SK-N-MC (cell line): ENCODE measurements around the gene SEC63.

Experiments
- EZH2 ChIP-seq: fragments of 200-600 bp; sonication (generic); IDR thresholded peaks from one replicate; pipeline ENCODE4 v1.6.1; 2017; ENCODE audit warnings: antibody characterized with exemption
- FOXP2 ChIP-seq: optimal IDR thresholded peaks from 2 replicates; pipeline ENCODE3; 2011; ENCODE audit warnings: mild to moderate bottlenecking, moderate library complexity; ENCODE audit not compliant: insufficient read depth; ENCODE audit errors: extremely low read length, control extremely low read depth
- POLR2AphosphoS5 ChIP-seq: IDR thresholded peaks from 2 replicates; pipeline ENCODE4 v1.6.1; 2012; ENCODE audit warnings: mild to moderate bottlenecking, low read depth, low read length, borderline replicate concordance

- TF ChIP-seq POLR2AphosphoS5 (no peak), EZH2 (no peak), FOXP2 (no peak)
Observed at GRCh38 chr6:107956586-107957307, 1.3 kb downstream of the SEC63 start.
